ENCODE data around the gene PRPH.
"Not testable (repeated sequence)": the region's sequence is repeated elsewhere in the genome, so short reads cannot be mapped to it uniquely, and the experiment has no call there.

Gene PRPH

GRCh38 chr12:49276304-49277290 lies 18.4 kb upstream of the PRPH start:
- DNase-seq, result no peak

GRCh38 chr12:49277466-49277865 lies 17.5 kb upstream of the PRPH start:
- DNase-seq, result no peak

- no peak for DNase-seq
Observed at GRCh38 chr12:49279706-49280159, 15.2 kb upstream of the PRPH start.

DNA sequence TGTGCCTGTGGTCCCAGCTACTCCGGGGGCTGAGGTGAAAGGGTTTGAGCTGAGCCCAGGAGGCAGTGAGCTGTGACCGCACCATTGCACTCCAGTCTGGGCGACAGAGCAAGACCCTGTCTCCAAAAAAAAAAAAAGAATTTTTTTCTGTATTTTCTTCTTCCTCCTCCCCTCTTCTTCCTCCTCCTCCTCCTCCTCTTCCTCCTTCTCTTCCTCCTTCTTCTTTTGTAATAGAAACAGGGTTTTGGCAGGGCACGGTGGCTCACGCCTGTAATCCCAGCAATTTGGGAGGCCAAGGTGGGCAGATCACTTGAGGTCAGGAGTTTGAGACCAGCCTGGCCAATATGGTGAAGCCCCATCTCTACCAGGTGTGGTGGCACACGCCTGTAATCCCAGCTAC lies 14.4 kb upstream of the PRPH start:
- DNase-seq, result not testable (repeated sequence)

- no peak for DNase-seq
Observed at GRCh38 chr12:49282302-49282701, 12.6 kb upstream of the PRPH start.

GRCh38 chr12:49282740-49283375 lies 12.1 kb upstream of the PRPH start:
- not testable (repeated sequence) for DNase-seq

DNA sequence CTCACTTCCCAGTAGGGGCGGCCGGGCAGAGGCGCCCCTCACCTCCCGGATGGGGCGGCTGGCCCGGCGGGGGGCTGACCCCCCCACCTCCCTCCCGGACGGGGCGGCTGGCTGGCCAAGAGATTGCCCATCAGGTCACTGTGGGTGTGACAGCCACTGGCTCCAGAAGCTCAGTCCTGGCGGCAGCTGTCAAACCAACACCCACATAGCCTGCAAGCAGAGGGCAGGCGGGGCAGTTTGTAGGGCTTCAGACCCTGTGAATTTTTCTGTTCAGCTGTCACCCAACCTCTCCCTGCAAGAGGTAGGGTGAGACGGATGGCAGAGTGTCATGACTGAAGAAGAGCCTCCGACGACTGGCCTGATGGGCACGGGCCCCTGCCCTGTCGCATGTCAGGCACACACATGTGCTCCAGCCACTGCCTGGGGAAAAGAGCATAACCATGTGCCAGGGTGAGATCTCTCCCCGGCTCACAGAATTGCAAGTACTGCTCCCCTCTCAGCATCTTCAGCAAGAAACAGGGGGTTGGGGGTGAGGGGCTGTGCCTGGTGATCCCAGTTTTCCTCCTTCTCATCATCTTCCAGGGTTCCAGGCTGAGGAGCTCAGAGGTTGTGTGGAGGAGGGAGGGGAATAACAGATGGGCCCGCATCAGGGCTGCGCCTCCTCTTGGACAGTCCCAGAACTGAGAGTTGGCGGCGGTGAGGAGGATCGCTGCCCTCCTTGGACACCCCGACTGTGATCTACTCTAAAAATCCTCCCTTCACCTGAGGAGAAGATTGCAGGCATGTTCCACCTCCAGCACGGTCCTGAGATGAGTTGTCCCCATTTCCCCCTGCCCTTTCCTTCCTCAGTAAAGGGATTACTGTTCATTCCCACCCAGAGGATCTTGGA lies 11.2 kb upstream of the PRPH start:
- no peak for DNase-seq

DNA sequence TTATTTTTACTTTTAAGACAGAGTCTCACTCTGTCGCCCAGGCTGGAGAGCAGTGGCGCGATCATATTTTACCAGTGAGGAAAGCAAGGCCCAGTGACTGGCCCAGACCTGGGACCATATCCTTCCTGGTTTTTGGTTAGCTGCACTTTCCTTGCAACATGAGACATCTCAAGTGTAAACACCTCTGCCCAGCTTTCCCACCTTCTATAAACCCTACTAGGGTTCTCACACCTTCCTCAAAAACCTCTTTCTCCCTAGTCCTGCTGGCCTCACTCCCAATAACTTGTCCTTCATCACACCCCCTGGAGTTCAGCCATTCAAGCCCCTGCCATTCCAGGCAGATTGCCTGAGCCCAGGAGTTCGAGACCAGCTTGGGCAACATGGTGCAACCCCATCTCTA lies 10.3 kb upstream of the PRPH start:
- no peak for DNase-seq

DNA sequence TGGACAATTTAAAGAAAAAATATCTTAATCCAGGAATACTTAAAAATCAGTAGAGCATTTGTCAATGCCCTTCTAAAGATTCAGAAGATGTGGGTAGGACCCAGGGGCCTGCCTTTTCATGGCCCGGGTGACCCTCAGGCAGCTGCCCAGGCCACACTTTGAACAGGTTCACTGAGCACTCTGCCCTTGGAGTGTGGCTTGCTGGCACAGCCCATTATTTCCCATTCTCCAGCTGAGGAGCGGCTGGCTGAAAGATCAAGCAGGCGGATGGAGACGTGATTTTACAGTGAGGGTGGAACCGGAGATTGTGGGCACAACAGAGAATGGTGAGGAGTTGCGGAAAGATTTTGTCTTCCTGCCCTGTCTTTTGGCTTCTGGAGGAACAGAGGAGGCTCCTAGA lies 7.1 kb upstream of the PRPH start:
- no peak for DNase-seq

GRCh38 chr12:49288412-49288853 lies 6.5 kb upstream of the PRPH start:
- no peak for DNase-seq

DNA sequence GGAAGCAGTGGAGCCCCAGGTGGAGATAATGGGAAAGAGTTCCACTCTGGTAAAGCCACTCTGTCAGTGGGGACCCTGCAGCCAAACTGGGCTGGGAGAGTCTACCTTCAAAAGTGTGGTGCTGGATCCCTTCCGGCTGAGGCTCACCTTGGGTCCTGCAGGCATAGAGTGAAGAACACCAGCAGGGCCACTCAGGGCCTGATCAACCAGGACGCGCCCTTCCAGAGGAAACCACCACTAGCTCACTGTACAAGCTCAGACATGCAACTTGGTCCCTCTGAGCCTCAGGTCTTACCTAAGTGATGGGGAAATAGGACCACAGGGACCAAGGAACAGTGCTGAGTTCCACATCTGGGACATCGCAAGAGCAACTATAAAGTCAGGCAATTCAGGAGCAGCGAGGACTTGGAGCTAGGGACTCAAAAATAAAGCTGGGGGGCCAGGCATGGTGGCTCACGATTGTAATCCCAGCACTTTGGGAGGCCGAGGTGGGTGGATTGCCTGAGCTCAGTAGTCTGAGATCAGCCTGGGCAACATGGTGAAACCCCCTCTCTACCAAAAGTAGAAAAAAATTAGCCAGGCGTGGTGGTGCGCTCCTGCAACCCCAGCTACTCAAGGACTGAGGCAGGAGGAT lies 5.9 kb upstream of the PRPH start:
- DNase-seq, result no peak

GRCh38 chr12:49292729-49293055 lies 2.3 kb upstream of the PRPH start:
- no peak for DNase-seq

- no peak for DNase-seq
Observed at GRCh38 chr12:49293056-49293956, 1.6 kb upstream of the PRPH start.

DNA sequence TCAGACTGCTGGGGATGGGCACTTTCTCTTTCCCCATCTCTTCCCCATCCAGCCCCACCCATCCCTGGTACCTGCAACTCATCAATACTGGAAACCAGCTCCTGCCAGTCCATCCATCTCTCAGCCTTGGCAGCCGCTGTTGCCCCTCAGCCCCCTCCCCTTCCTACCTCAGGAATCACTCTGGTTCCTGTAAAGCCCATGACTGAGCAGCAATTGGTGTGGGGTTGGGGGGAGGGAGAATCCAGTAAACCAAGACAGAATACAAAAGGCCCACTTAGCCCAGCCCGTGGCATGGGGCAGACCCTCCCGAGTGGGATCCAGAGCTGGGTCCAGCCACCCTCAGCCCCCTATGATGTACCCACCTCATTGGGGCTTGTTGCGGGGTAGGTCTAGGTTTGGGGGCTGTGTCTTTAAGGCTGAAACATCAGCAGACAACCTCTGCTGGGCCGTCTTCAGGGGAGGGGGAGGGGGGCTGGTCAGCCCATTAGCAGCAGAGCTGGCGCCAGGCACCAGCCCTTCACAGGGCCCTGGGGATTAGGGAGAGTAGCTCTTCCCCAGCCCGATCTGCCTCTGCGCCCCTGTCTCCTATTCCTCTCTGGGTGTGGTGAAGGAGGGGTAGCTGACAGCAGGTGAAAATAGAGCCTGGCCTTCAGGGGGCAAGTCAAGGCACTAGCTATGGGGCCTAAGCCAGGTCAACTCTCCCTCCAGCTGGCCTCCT lies 702 bp upstream of the PRPH start:
- no peak for DNase-seq

DNA sequence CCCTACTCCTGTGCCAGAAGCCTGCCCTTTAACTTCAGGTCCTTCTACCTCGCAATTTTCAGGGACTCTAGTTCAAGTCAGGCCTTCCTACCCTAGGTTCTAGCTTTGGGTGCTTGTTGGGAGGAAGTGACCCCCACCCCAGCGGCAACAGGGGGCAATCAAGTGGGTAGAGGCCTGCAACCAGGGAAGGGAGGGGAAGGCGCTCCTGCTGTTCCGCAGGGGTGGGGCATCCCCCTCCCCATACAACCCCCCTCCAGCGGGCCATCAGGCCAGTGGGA lies 204 bp upstream of the PRPH start:
- DNase-seq, result no peak

DNA sequence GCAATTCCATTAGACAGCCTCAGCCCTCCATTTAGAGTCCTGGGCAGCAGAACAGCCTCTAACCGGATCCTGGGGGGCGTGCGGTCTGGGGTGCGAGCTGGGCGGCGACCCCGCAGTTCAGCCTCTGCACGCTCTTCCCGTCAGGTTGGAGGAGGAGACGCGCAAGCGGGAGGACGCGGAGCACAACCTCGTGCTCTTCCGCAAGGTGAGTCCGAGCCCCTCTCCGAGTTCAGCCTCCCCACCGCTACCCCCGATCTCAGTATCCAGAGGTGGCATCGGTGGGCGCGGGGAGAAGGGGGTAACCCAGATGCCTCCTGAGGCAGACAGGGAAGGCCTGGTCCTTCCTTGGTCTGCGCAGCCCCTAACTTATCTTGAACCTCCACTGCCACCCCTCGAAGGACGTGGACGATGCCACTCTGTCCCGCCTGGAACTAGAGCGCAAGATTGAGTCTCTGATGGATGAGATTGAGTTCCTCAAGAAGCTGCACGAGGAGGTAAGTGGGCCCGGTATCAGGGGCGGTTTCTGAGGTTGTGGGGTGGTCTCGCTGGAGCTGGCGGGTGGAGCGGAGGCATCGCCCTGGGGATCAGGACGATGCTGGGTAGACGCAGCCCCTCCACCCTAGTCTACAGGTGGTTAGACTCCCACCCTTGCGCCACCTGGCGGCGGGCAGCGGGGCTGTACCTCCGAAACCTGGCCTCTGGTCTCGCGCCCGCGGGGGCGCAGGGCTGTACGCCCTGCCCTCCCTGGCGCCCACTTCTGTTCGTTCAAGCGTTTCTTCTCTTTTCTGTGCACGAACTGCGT lies 1.3 kb downstream of the PRPH start:
- no peak for DNase-seq

DNA sequence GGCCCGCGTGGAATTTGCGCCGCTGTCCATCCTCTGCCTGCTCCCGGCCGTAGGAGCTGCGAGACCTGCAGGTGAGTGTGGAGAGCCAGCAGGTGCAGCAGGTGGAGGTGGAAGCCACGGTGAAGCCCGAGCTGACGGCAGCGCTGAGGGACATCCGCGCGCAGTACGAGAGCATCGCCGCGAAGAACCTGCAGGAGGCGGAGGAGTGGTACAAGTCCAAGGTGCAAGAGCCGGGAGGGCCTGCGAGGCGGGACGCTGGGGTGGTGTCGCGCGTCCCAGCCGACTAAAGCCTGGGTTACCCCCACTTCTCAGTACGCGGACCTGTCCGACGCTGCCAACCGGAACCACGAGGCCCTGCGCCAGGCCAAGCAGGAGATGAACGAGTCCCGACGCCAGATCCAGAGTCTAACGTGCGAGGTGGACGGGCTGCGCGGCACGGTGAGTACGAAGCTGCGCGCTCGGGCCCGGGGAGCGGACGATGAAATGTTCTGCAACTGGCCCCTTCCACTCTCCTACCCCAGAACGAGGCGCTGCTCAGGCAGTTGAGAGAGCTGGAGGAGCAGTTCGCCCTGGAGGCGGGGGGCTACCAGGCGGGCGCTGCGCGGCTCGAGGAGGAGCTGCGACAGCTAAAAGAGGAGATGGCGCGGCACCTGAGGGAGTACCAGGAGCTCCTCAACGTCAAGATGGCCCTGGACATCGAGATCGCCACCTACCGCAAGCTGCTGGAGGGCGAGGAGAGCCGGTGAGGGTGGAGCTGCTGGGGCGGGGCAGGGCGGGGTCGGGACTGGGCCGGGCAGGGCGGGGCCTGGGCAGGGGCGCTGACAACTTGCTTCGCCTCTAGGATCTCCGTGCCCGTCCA lies 2.1 kb downstream of the PRPH start:
- DNase-seq, result no peak

GRCh38 chr12:49297695-49298060 lies 2.7 kb downstream of the PRPH start:
- DNase-seq, result no peak

- DNase-seq, result no peak
Observed at GRCh38 chr12:49298160-49298559, 3.2 kb downstream of the PRPH start.

All from KG1 (cell line).